Kidney (tissue), 14 donors: ENCODE results near the gene AP2M1. TPM values are rescaled to one million over a fixed set of nuclear protein-coding genes. Genes with fewer than 3 reads are reported as not detected.

Source experiments
- DNase-seq, 5 donors: peaks; one replicate each; pipeline ENCODE4 v3.0.0-alpha.2; 2013 to 2020
- FAIRE-seq: peaks from 2 replicates; lab custom pipeline; 2012; peaks lifted over from hg19 to GRCh38; lab: Jason Lieb, UNC
- H3K27ac ChIP-seq, 2 donors: one replicate each; pipeline ENCODE4 v1.7.0; 2013; ENCODE audit warnings: low read depth in 2 of 2, low read length in 2 of 2, inconsistent platforms in 1 of 2
- H3K27me3 ChIP-seq: one replicate; pipeline ENCODE4 v1.7.1; 2013; ENCODE audit warnings: low read length, inconsistent platforms; ENCODE audit not compliant: control insufficient read depth, insufficient read depth
- H3K36me3 ChIP-seq, 3 donors: one replicate each; pipeline versions ENCODE4 v1.7.0 to v1.7.1; 2013; ENCODE audit warnings: low read length in 3 of 3, control low read depth in 1 of 3, inconsistent platforms in 1 of 3; ENCODE audit not compliant: insufficient read depth in 3 of 3, control insufficient read depth in 2 of 3
- H3K4me1 ChIP-seq, 3 donors: one replicate each; pipeline versions ENCODE4 v1.7.0 to v1.7.1; 2013; ENCODE audit warnings: low read length in 3 of 3, inconsistent platforms in 1 of 3, low read depth in 1 of 3; ENCODE audit not compliant: control insufficient read depth in 2 of 3, insufficient read depth in 2 of 3
- H3K4me3 ChIP-seq, 3 donors: one replicate each; pipeline versions ENCODE4 v1.7.0 to v1.8.1; 2013; ENCODE audit warnings: low read length in 3 of 3, control low read depth in 1 of 3, inconsistent platforms in 1 of 3
- H3K9ac ChIP-seq, 3 donors: one replicate each; pipeline versions ENCODE4 v1.7.0 to v1.7.1; 2013; ENCODE audit warnings: low read length in 3 of 3, control low read depth in 1 of 3, inconsistent platforms in 1 of 3
- H3K9me3 ChIP-seq, 3 donors: one replicate each; pipeline versions ENCODE4 v1.7.0 to v1.7.1; 2013; ENCODE audit warnings: low read length in 3 of 3, control low read depth in 1 of 3, inconsistent platforms in 1 of 3; ENCODE audit not compliant: control insufficient read depth in 2 of 3, insufficient read depth in 1 of 3
- CTCF ChIP-seq: IDR thresholded peaks from 3 replicates; pipeline ENCODE4 v1.5.1; 2012; ENCODE audit warnings: mild to moderate bottlenecking, moderate library complexity, borderline replicate concordance; ENCODE audit not compliant: insufficient read depth; ENCODE audit errors: extremely low read depth
- intact Hi-C: fragments of 100-400 bp; cut with DNase I; formaldehyde crosslinking; loops from one replicate; pipeline ENCODE4 v1.11.1; 2022
- polyA plus RNA-seq: library from polyadenylated mRNA; stranded (reverse); fragments of 350-450 nt; fragmentation: Illumina TruSeq; extraction: RNeasy Lipid Tissue Mini Kit (QIAGEN cat#74804); gene quantifications from one replicate; pipeline ENCODE4 v1.2.3, GENCODE V29; 2014; ENCODE audit warnings: low read depth, low replicate concordance; ENCODE audit not compliant: insufficient read depth
- total RNA-seq: library from RNA; stranded (reverse); fragmentation: NEBNext Ultra II Directional; extraction: Animal tissue kit (Norgen Biotek cat#: 25700); gene quantifications from one replicate; pipeline ENCODE4 v1.2.1, GENCODE V29; 2021
- donor health status: control.
- donor health status: control.
- donor health status: control.
- donor health status: control.
- donor health status: control.
- donor health status: DM: yes; HTN: yes; CAD: no.
- donor health status: Normal renal cell carcinoma (clear cell type).

Gene AP2M1
- total and polyA plus RNA-seq, 2 donors from 2014 or later, result 329 to 353 TPM

GRCh38 chr3:184233127-184233843, 58.6 kb downstream of the AP2M1 start:
- intact Hi-C loops, result no loop called here
- no peak overlapping the region for H3K4me3 ChIP-seq
- no peak for TF ChIP-seq CTCF
- H3K27ac ChIP-seq, result no peak overlapping the region
- H3K9me3 ChIP-seq, result no peaks in the 10 kb centered on the region
- H3K36me3 ChIP-seq, result no peaks in the 10 kb centered on the region
- peaks cover 16% of the 10 kb centered on the region for H3K27me3 ChIP-seq
- no peak for FAIRE-seq
- peaks cover 0 to 14% (median 0%) of the 10 kb centered on the region in 3 donors for H3K4me1 ChIP-seq
- no peak for DNase-seq
- H3K9ac ChIP-seq, result no peak overlapping the region

Other genes starting within 250 kb of the AP2M1 start
- 39.3 TPM for gene ABCC5, start 157.0 kb upstream of the AP2M1 start, total RNA-seq
- 31.9 TPM for gene ABCC5, start 157.0 kb upstream of the AP2M1 start, polyA plus RNA-seq
- not detected for gene HTR3D, start 143.1 kb upstream of the AP2M1 start, total RNA-seq
- not detected for gene HTR3D, start 143.1 kb upstream of the AP2M1 start, polyA plus RNA-seq
- not detected for gene HTR3C, start 121.8 kb upstream of the AP2M1 start, total RNA-seq
- gene HTR3C, start 121.8 kb upstream of the AP2M1 start, polyA plus RNA-seq, result not detected
- not detected for gene HTR3E, start 77.8 kb upstream of the AP2M1 start, total RNA-seq
- not detected for gene HTR3E, start 77.8 kb upstream of the AP2M1 start, polyA plus RNA-seq
- 36.9 TPM for gene EIF2B5, start 39.5 kb upstream of the AP2M1 start, total RNA-seq
- 37.0 TPM for gene EIF2B5, start 39.5 kb upstream of the AP2M1 start, polyA plus RNA-seq
- gene DVL3, start 19.5 kb upstream of the AP2M1 start, total RNA-seq, result 57.4 TPM
- 30.3 TPM for gene DVL3, start 19.5 kb upstream of the AP2M1 start, polyA plus RNA-seq
- gene ABCF3, start 11.3 kb downstream of the AP2M1 start, total RNA-seq, result 69.0 TPM
- 49.1 TPM for gene ABCF3, start 11.3 kb downstream of the AP2M1 start, polyA plus RNA-seq
- 0.25 TPM for gene VWA5B2, start 54.7 kb downstream of the AP2M1 start, total RNA-seq
- 0.11 TPM for gene VWA5B2, start 54.7 kb downstream of the AP2M1 start, polyA plus RNA-seq
- gene ALG3, start 74.1 kb downstream of the AP2M1 start, total RNA-seq, result 33.6 TPM
- gene ALG3, start 74.1 kb downstream of the AP2M1 start, polyA plus RNA-seq, result 39.8 TPM
- gene EEF1AKMT4, start 74.8 kb downstream of the AP2M1 start, total RNA-seq, result 2.8 TPM
- 6.1 TPM for gene EEF1AKMT4, start 74.8 kb downstream of the AP2M1 start, polyA plus RNA-seq
- 0.31 TPM for gene CAMK2N2, start 86.7 kb downstream of the AP2M1 start, total RNA-seq
- 0.39 TPM for gene CAMK2N2, start 86.7 kb downstream of the AP2M1 start, polyA plus RNA-seq
- not detected for gene ECE2, start 101.2 kb downstream of the AP2M1 start, total RNA-seq
- not detected for gene ECE2, start 101.2 kb downstream of the AP2M1 start, polyA plus RNA-seq
- gene PSMD2, start 124.4 kb downstream of the AP2M1 start, total RNA-seq, result 149 TPM
- 104 TPM for gene PSMD2, start 124.4 kb downstream of the AP2M1 start, polyA plus RNA-seq
- gene EIF4G1, start 139.8 kb downstream of the AP2M1 start, total RNA-seq, result 327 TPM
- gene EIF4G1, start 139.8 kb downstream of the AP2M1 start, polyA plus RNA-seq, result 118 TPM
- 20.1 TPM for gene FAM131A, start 162.7 kb downstream of the AP2M1 start, total RNA-seq
- 14.0 TPM for gene FAM131A, start 162.7 kb downstream of the AP2M1 start, polyA plus RNA-seq
- 10.4 TPM for gene CLCN2, start 186.8 kb downstream of the AP2M1 start, total RNA-seq
- gene CLCN2, start 186.8 kb downstream of the AP2M1 start, polyA plus RNA-seq, result 6.4 TPM
- gene POLR2H, start 186.9 kb downstream of the AP2M1 start, total RNA-seq, result 82.0 TPM
- gene POLR2H, start 186.9 kb downstream of the AP2M1 start, polyA plus RNA-seq, result 157 TPM
- 0.85 TPM for gene THPO, start 203.4 kb downstream of the AP2M1 start, total RNA-seq
- gene THPO, start 203.4 kb downstream of the AP2M1 start, polyA plus RNA-seq, result 5.7 TPM
- gene CHRD, start 205.2 kb downstream of the AP2M1 start, total RNA-seq, result 16.8 TPM
- gene CHRD, start 205.2 kb downstream of the AP2M1 start, polyA plus RNA-seq, result 18.6 TPM